DND-41 (cell line): ENCODE data around the gene PCDH9.

ENCODE experiments used
- ATAC-seq: fragments of 200-7000 bp; cut with Tn5 transposase; 3 replicates; pipeline ENCODE4 v1.9.1; 2021; ENCODE audit warnings: low read depth; ENCODE audit not compliant: insufficient read depth
- DNase-seq: peaks from one replicate; pipeline ENCODE4 v3.0.0-alpha.2; 2020
- H2AFZ ChIP-seq: 2 replicates; pipeline ENCODE4 v1.6.0; 2012; ENCODE audit warnings: low read depth, low read length
- H3K27ac ChIP-seq: 2 replicates; pipeline ENCODE4 v1.5.1; 2012; ENCODE audit warnings: low read length, inconsistent platforms
- H3K27me3 ChIP-seq: fragments of 200-600 bp; sonication (generic); 2 replicates; pipeline ENCODE4 v1.6.0; 2012; ENCODE audit warnings: low read length, mild to moderate bottlenecking, inconsistent platforms; ENCODE audit not compliant: insufficient read depth, poor library complexity
- H3K36me3 ChIP-seq: 2 replicates; pipeline ENCODE4 v1.5.1; 2012; ENCODE audit warnings: low read length, inconsistent platforms; ENCODE audit not compliant: insufficient read depth
- H3K4me1 ChIP-seq: 2 replicates; pipeline ENCODE4 v1.5.1; 2012; ENCODE audit warnings: mild to moderate bottlenecking, low read length; ENCODE audit not compliant: insufficient read depth
- H3K4me2 ChIP-seq: 2 replicates; pipeline ENCODE4 v1.6.0; 2012; ENCODE audit warnings: mild to moderate bottlenecking, moderate library complexity, low read length, inconsistent platforms; ENCODE audit not compliant: insufficient read depth
- H3K4me3 ChIP-seq, 2 experiments: fragments of 200-600 bp in 1 of 2; shearing (Covaris generic) in 1 of 2; 2 replicates each; pipeline ENCODE4 v1.5.1; 2012 to 2016; ENCODE audit warnings: inconsistent platforms in 2 of 2, low read length in 2 of 2, mild to moderate bottlenecking in 2 of 2, low read depth in 1 of 2, moderate library complexity in 1 of 2
- H3K79me2 ChIP-seq: 2 replicates; pipeline ENCODE4 v1.6.0; 2012; ENCODE audit warnings: low read length, inconsistent platforms; ENCODE audit not compliant: insufficient read depth
- H3K9ac ChIP-seq: 2 replicates; pipeline ENCODE4 v1.6.0; 2012; ENCODE audit warnings: low read depth, mild to moderate bottlenecking, inconsistent platforms, low read length, moderate library complexity
- H3K9me3 ChIP-seq: 2 replicates; pipeline ENCODE4 v1.5.1; 2012; ENCODE audit warnings: low read length, moderate library complexity, mild to moderate bottlenecking, inconsistent platforms; ENCODE audit not compliant: insufficient read depth, severe bottlenecking
- H4K20me1 ChIP-seq: 2 replicates; pipeline ENCODE4 v1.6.0; 2012; ENCODE audit warnings: low read length; ENCODE audit not compliant: insufficient read depth
- EZH2 ChIP-seq: IDR thresholded peaks from 3 replicates; pipeline ENCODE4 v1.6.1; 2012; ENCODE audit warnings: borderline replicate concordance, low read depth, mild to moderate bottlenecking, moderate library complexity, low read length, inconsistent platforms; ENCODE audit not compliant: severe bottlenecking
- TF ChIP-seq, protein P1 (sequence below): IDR thresholded peaks from 2 replicates; pipeline ENCODE4 v1.5.1; 2012; ENCODE audit warnings: borderline replicate concordance, low read length, moderate library complexity, mild to moderate bottlenecking; ENCODE audit not compliant: poor library complexity, severe bottlenecking; ENCODE audit errors: extremely low read depth

PCDH9 gene

DNA sequence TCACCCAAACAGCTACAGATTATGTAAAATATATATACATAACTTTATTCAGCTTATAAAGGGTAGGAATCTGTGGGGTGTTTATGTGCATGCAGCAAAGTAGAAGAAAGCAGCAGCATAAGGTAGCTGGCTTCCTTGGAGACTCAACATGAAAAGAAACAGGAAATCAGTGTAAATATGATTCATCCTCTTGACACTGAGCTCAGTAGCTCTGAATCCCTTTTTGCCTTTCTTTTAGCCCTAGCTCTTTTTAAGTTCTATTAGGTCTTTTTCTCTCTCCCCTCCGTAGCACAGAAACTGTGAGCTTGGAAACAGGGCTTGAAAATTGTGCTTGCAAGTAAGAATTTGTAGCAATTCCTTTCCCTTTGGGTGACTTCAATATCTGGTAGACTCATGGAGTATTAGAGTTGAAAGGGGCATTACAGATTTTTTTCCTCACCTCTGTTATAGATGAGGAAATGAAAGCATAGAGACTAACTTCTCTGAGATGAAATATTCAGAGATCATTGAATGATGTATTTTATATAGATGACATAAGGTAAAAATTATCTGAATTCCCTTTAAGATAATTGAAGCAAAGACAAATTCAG, 314.4 kb downstream of the PCDH9 start:
- Histone ChIP-seq H3K4me2 (peak overlapping the region; percentile 65), H2AFZ (peak overlapping the region; percentile 87), H3K9me3 (no peaks in the 10 kb centered on the region), H3K9ac (peak overlapping the region; percentile 42), H3K79me2 (no peaks in the 10 kb centered on the region), H3K4me3 (peak overlapping the region in 1 of 2 experiments; percentile 51; a peak in 2 of 4 replicates), H4K20me1 (no peaks in the 10 kb centered on the region), H3K4me1 (peaks cover 31% of the 10 kb centered on the region), H3K27me3 (no peaks in the 10 kb centered on the region), H3K27ac (peak overlapping the region; percentile 87), H3K36me3 (no peaks in the 10 kb centered on the region)
- ATAC-seq (peak; percentile 96), DNase-seq (peak; percentile 26)
- TF ChIP-seq, protein P1, sequence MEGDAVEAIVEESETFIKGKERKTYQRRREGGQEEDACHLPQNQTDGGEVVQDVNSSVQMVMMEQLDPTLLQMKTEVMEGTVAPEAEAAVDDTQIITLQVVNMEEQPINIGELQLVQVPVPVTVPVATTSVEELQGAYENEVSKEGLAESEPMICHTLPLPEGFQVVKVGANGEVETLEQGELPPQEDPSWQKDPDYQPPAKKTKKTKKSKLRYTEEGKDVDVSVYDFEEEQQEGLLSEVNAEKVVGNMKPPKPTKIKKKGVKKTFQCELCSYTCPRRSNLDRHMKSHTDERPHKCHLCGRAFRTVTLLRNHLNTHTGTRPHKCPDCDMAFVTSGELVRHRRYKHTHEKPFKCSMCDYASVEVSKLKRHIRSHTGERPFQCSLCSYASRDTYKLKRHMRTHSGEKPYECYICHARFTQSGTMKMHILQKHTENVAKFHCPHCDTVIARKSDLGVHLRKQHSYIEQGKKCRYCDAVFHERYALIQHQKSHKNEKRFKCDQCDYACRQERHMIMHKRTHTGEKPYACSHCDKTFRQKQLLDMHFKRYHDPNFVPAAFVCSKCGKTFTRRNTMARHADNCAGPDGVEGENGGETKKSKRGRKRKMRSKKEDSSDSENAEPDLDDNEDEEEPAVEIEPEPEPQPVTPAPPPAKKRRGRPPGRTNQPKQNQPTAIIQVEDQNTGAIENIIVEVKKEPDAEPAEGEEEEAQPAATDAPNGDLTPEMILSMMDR: no peak
- no peak for TF ChIP-seq EZH2

DNA sequence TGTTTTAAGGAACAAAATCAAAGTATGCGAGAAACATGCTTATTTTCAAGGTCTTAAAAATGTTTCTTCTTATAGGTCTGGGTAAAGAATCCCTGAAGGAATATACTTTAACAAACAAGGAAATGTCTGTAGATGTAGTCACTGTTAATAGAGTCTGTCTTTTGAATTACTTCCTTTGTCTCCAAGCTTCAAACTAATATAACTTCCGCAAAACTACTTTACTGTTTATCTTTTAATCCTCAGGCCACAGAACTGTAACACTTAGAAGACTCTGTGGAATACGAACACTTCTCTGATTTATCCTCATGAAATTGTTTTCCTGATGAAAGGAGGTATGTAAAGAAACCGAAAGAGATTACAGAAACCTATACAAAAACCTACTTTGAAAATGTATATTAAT, 316.0 kb downstream of the PCDH9 start:
- Histone ChIP-seq H3K4me2 (peak overlapping the region; percentile 2; the same call in 1 of the 2 replicates), H3K9me3 (no peaks in the 10 kb centered on the region), H3K4me1 (peaks cover 31% of the 10 kb centered on the region), H3K79me2 (no peaks in the 10 kb centered on the region), H2AFZ (peak overlapping the region; percentile 69), H3K36me3 (no peaks in the 10 kb centered on the region), H3K4me3 (no peak overlapping the region), H3K27ac (peak overlapping the region; percentile 49), H3K9ac (no peak overlapping the region), H3K27me3 (no peaks in the 10 kb centered on the region), H4K20me1 (no peaks in the 10 kb centered on the region)
- no peak for ATAC-seq
- DNase-seq: no peak
- TF ChIP-seq EZH2: no peak
- TF ChIP-seq, protein P1: no peak

GRCh38 chr13:66911411-66911939, 318.7 kb downstream of the PCDH9 start:
- peaks cover 28% of the 10 kb centered on the region for H3K4me1 ChIP-seq
- no peak overlapping the region for H3K9ac ChIP-seq
- no peak overlapping the region for H3K4me3 ChIP-seq
- ATAC-seq: no peak
- H3K27me3 ChIP-seq: no peaks in the 10 kb centered on the region
- H3K9me3 ChIP-seq: no peaks in the 10 kb centered on the region
- no peak overlapping the region for H3K4me2 ChIP-seq
- no peak overlapping the region for H3K27ac ChIP-seq
- no peaks in the 10 kb centered on the region for H4K20me1 ChIP-seq
- H2AFZ ChIP-seq: no peak overlapping the region
- no peak for TF ChIP-seq EZH2
- TF ChIP-seq, protein P1: no peak
- no peak for DNase-seq
- H3K79me2 ChIP-seq: no peaks in the 10 kb centered on the region
- H3K36me3 ChIP-seq: no peaks in the 10 kb centered on the region
